Ishikawa (cell line): ENCODE measurements around the gene EXOC3L4.

Source experiments
- CEBPB ChIP-seq: IDR thresholded peaks from 2 replicates; pipeline ENCODE4 v1.6.1; 2012
- EGR1 ChIP-seq: IDR thresholded peaks from 2 replicates; pipeline ENCODE4 v1.6.1; 2012
- EP300 ChIP-seq: IDR thresholded peaks from 2 replicates; pipeline ENCODE4 v1.6.1; 2012; ENCODE audit warnings: borderline replicate concordance
- FOXM1 ChIP-seq: IDR thresholded peaks from 2 replicates; pipeline ENCODE4 v1.6.1; 2012; ENCODE audit warnings: low read depth, borderline replicate concordance
- MAX ChIP-seq: IDR thresholded peaks from 2 replicates; pipeline ENCODE4 v1.6.1; 2012
- NFIC ChIP-seq: IDR thresholded peaks from 2 replicates; pipeline ENCODE4 v1.6.1; 2012
- RAD21 ChIP-seq: IDR thresholded peaks from 2 replicates; pipeline ENCODE4 v1.6.1; 2012; ENCODE audit warnings: low read depth
- REST ChIP-seq: IDR thresholded peaks from 2 replicates; pipeline ENCODE4 v1.6.1; 2012; ENCODE audit warnings: low read depth, mild to moderate bottlenecking
- TAF1 ChIP-seq: IDR thresholded peaks from 2 replicates; pipeline ENCODE4 v1.6.1; 2012; ENCODE audit warnings: low read depth, mild to moderate bottlenecking
- TEAD4 ChIP-seq: IDR thresholded peaks from 2 replicates; pipeline ENCODE4 v1.6.1; 2012
- USF1 ChIP-seq: IDR thresholded peaks from 2 replicates; pipeline ENCODE4 v1.6.1; 2012
- YY1 ChIP-seq: IDR thresholded peaks from 2 replicates; pipeline ENCODE4 v1.6.1; 2012; ENCODE audit warnings: low read depth

- TF ChIP-seq REST (no peak), MAX (no peak), YY1 (no peak), CEBPB (peak; percentile 55; the same call in 1 of the 2 replicates), FOXM1 (no peak), RAD21 (no peak), EGR1 (no peak), EP300 (no peak), TAF1 (no peak), USF1 (no peak), NFIC (no peak), TEAD4 (no peak)
Measured at GRCh38 chr14:103100281-103101121, 6.0 kb downstream of the EXOC3L4 start.
